ENCODE results near the gene NDUFS3.
"Not testable (repeated sequence)": the region's sequence is repeated elsewhere in the genome, so short reads cannot be mapped to it uniquely, and the experiment has no call there.

NDUFS3 gene

DNA sequence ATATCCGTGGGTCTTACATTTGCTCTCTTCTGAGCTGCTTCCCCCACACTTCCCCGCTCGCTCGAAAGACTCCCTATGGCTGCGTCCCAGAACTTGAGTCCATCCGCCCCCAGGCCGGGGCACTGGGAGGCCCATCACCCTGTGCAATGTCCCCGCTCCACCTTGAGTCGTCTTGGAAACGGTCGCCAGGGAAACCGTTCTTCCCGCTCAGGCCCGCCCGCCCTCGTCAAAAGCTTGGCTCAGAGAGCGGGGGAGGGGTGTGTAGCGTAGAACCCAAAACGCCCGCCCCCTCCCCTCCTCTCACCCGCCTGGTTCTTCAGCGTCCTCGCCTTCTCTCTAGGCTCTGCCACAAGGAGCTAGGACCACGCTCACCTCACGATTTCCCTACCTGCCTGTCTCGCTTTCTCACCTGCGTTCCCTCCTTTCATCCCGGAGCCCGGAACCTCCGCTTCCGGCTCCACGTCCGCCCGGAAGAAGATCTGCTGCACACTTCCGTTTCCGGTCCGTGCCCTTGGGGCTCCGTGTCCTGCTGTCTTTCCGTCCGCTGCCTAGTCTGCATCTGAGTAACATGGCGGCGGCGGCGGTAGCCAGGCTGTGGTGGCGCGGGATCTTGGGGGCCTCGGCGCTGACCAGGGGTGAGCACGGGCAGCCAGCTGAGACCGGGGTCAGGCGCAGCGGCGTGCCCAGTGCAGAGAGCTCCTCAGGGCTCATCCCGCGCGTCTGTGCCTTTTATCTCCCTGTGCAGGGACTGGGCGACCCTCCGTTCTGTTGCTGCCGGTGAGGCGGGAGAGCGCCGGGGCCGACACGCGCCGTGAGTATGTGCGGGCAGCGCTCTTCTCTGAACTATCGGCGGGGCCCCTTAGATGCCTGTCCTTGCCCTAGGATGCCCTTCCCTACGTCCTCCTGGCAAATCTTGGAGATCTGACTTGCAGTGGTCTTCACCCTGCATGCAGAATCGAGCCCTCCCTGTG lies at the start of gene NDUFS3, which contains the start of gene KBTBD4:
Gene NDUFS3, plus strand, starts transcription at position 551 of the 971 bp plus-strand sequence. Its CDS starts 18 bp downstream, at position 569.
Gene KBTBD4, minus strand, starts transcription at position 447 of the 971 bp plus-strand sequence. Its CDS starts 19 bp downstream, at position 428.
- H3K4me3 ChIP-seq (ENCODE audit: severe bottlenecking) = peak within 1 kb of the TSS; percentile 93
- ATAC-seq (ENCODE audit: low read depth) = peak; percentile 88
- peak within 1 kb of the TSS; percentile 51 for H3K27ac ChIP-seq (ENCODE audit: poor library complexity, severe bottlenecking)
- no peaks in the 10 kb centered on the region for H3K9me3 ChIP-seq (ENCODE audit: severe bottlenecking)
- no peaks in the 10 kb centered on the region for H3K27me3 ChIP-seq (ENCODE audit: insufficient read depth, poor library complexity, severe bottlenecking)
- DNase-seq (ENCODE audit: low spot score) = peak; percentile 88
- peaks cover 8% of the 10 kb centered on the region for H3K4me1 ChIP-seq (ENCODE audit: insufficient read depth, poor library complexity, severe bottlenecking)
- peaks cover 71% of the 10 kb centered on the region for H3K36me3 ChIP-seq (ENCODE audit: low read depth)
- TF ChIP-seq, protein P1, sequence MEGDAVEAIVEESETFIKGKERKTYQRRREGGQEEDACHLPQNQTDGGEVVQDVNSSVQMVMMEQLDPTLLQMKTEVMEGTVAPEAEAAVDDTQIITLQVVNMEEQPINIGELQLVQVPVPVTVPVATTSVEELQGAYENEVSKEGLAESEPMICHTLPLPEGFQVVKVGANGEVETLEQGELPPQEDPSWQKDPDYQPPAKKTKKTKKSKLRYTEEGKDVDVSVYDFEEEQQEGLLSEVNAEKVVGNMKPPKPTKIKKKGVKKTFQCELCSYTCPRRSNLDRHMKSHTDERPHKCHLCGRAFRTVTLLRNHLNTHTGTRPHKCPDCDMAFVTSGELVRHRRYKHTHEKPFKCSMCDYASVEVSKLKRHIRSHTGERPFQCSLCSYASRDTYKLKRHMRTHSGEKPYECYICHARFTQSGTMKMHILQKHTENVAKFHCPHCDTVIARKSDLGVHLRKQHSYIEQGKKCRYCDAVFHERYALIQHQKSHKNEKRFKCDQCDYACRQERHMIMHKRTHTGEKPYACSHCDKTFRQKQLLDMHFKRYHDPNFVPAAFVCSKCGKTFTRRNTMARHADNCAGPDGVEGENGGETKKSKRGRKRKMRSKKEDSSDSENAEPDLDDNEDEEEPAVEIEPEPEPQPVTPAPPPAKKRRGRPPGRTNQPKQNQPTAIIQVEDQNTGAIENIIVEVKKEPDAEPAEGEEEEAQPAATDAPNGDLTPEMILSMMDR (IDR thresholded peaks at IDR 0.05; ENCODE audit: poor library complexity, severe bottlenecking) = no peak

DNA sequence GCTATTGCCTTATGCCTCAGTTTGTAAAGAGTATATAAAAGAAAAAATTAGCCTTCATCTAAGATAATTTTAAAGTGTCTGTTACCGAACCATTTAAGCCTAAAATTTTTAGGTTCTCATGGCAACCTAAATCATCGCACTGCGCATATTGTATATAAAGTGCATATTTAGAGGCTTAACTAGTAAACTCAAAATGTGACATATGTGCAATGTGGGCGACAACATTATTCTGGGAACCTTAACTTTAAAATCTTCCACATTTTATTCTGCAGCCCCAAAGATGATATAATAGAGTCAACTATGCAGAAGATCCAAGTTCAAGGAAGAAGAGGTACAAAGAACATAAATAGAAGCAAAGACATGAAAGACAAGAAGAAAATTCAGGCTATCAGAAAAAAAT lies 48.9 kb upstream of the NDUFS3 start:
- peaks cover 47% of the 10 kb centered on the region for H3K36me3 ChIP-seq (ENCODE audit: low read depth)
- TF ChIP-seq, protein P1 (IDR thresholded peaks at IDR 0.05; ENCODE audit: poor library complexity, severe bottlenecking) = no peak
- no peak overlapping the region for H3K27ac ChIP-seq (ENCODE audit: poor library complexity, severe bottlenecking)
- H3K9me3 ChIP-seq (ENCODE audit: severe bottlenecking) = no peaks in the 10 kb centered on the region
- H3K4me1 ChIP-seq (ENCODE audit: insufficient read depth, poor library complexity, severe bottlenecking) = peaks cover 27% of the 10 kb centered on the region
- DNase-seq (ENCODE audit: low spot score) (no peak), ATAC-seq (ENCODE audit: low read depth) (no peak)
- H3K4me3 ChIP-seq (ENCODE audit: severe bottlenecking) = no peak overlapping the region
- H3K27me3 ChIP-seq (ENCODE audit: insufficient read depth, poor library complexity, severe bottlenecking) = no peaks in the 10 kb centered on the region

DNA sequence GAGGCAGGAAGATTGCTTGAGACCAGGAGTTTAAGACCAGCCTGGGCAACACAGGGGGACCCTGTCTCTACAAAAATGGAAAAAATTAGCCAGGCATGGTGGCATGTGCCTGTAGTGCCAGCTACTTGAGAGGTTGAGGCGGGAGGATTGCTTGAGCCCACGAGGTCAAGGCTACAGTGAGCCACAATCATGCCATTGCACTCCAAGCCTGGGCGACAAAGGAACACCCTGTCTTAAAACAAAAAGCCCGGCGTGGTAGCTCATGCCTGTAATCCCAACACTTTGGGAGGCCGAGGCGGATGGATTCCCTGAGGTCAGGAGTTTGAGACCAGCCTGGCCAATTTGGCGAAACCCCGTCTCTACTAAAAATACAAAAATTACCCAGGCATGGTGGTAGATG lies 48.2 kb upstream of the NDUFS3 start:
- H3K9me3 ChIP-seq (ENCODE audit: severe bottlenecking) = not testable (repeated sequence)
- H3K4me1 ChIP-seq (ENCODE audit: insufficient read depth, poor library complexity, severe bottlenecking) = peaks cover 19% of the 10 kb centered on the region

DNA sequence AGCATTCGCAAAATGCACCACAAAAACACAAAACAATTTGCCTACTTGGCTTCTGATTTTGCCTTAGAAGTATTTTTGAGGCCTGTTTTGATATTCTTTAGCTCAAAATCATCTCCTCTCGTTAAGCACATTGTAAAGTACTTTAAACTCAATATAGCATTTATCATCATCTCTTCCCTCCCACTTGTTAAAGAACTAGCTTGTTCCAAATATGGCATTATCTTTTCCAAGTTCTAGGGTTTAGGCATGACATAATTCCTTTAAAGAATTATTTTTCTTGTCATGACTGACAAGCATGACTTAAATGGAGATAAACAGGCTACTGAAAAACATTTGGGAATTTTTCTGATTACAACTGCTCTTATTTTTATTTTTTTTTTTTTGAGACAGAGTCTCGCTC lies 47.2 kb upstream of the NDUFS3 start:
- Histone ChIP-seq H3K27ac (ENCODE audit: poor library complexity, severe bottlenecking) (no peak overlapping the region), H3K4me3 (ENCODE audit: severe bottlenecking) (no peak overlapping the region), H3K9me3 (ENCODE audit: severe bottlenecking) (no peaks in the 10 kb centered on the region), H3K4me1 (ENCODE audit: insufficient read depth, poor library complexity, severe bottlenecking) (peaks cover 13% of the 10 kb centered on the region), H3K36me3 (ENCODE audit: low read depth) (peaks cover 52% of the 10 kb centered on the region), H3K27me3 (ENCODE audit: insufficient read depth, poor library complexity, severe bottlenecking) (no peaks in the 10 kb centered on the region)
- DNase-seq (ENCODE audit: low spot score) (no peak), ATAC-seq (ENCODE audit: low read depth) (no peak)
- TF ChIP-seq, protein P1 (IDR thresholded peaks at IDR 0.05; ENCODE audit: poor library complexity, severe bottlenecking) = no peak

More for the DNA sequence above, 48.2 kb upstream of the NDUFS3 start:
- H3K27ac ChIP-seq (ENCODE audit: poor library complexity, severe bottlenecking); H3K4me3 ChIP-seq (ENCODE audit: severe bottlenecking); DNase-seq (ENCODE audit: low spot score); H3K27me3 ChIP-seq (ENCODE audit: insufficient read depth, poor library complexity, severe bottlenecking); ATAC-seq (ENCODE audit: low read depth): not testable (repeated sequence)
- H3K36me3 ChIP-seq (ENCODE audit: low read depth) = peaks cover 48% of the 10 kb centered on the region

DNA sequence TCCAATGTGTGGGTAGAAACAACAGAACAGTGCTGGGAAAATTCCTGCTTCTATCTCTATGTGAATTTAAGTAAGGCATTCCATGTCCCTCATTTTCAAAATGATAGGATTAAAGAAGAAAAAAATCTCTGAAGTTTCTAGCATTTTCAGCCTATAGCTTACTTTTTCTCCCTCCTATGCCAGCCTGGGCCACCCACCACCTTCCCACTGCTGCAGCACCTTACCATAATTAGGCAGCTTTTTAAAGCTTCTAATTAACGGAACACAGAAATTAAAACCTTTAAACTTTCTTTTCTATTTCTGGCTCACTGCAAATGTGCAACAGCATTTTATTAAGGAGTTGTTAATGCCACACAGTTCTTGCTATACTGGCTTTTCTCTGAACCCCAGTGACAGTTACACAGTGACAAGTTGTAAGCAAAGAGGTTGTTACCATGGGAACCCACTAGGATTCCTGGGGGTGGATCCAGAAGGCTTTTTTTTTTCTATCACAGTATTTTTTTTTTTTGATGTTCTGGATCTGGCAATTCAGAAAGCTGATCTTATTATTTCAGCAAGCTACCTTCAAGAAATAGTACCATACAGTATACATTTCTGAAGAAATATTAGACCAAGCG lies 46.2 kb upstream of the NDUFS3 start:
- TF ChIP-seq, protein P1 (IDR thresholded peaks at IDR 0.05; ENCODE audit: poor library complexity, severe bottlenecking) = no peak
- Histone ChIP-seq H3K4me3 (ENCODE audit: severe bottlenecking) (no peak overlapping the region), H3K4me1 (ENCODE audit: insufficient read depth, poor library complexity, severe bottlenecking) (peaks cover 13% of the 10 kb centered on the region), H3K27me3 (ENCODE audit: insufficient read depth, poor library complexity, severe bottlenecking) (no peaks in the 10 kb centered on the region), H3K9me3 (ENCODE audit: severe bottlenecking) (no peaks in the 10 kb centered on the region), H3K27ac (ENCODE audit: poor library complexity, severe bottlenecking) (no peak overlapping the region), H3K36me3 (ENCODE audit: low read depth) (peaks cover 52% of the 10 kb centered on the region)
- no peak for DNase-seq (ENCODE audit: low spot score)
- ATAC-seq (ENCODE audit: low read depth) = no peak
